ENCODE measurements around the gene AASDHPPT. TPM values are rescaled to one million over a fixed set of nuclear protein-coding genes. Genes with fewer than 3 reads are reported as not detected.

Gene AASDHPPT
- polyA plus RNA-seq, 12 donors, result 38.9 to 76.7 (median 63.9) TPM; not detected in 1

- DNase-seq, result peak; percentile 100
Observed at GRCh38 chr11:106076919-106077608, 398 bp upstream of the AASDHPPT start, which contains the start of gene KBTBD3. Gene KBTBD3, minus strand, starts transcription at chr11:106077347. Its CDS starts 18,250 bp downstream, at chr11:106059097.

GRCh38 chr11:106082096-106082495, 4.6 kb downstream of the AASDHPPT start:
- DNase-seq, result no peak

GRCh38 chr11:106086135-106086534, 8.7 kb downstream of the AASDHPPT start:
- DNase-seq, result no peak

GRCh38 chr11:106086850-106087249, 9.4 kb downstream of the AASDHPPT start:
- DNase-seq, result no peak

- peak; percentile 45 for DNase-seq
Observed at GRCh38 chr11:106087815-106088435, 10.5 kb downstream of the AASDHPPT start.

- DNase-seq, result no peak
Observed at GRCh38 chr11:106088896-106089295, 11.4 kb downstream of the AASDHPPT start.

GRCh38 chr11:106091480-106092123, 14.1 kb downstream of the AASDHPPT start:
- DNase-seq, result no peak

GRCh38 chr11:106092446-106092845, 15.0 kb downstream of the AASDHPPT start:
- no peak for DNase-seq

- no peak for DNase-seq
Observed at GRCh38 chr11:106098893-106099553, 21.6 kb downstream of the AASDHPPT start.

- DNase-seq, result no peak
Observed at GRCh38 chr11:106101370-106101769, 23.9 kb downstream of the AASDHPPT start.

GRCh38 chr11:106101819-106102218, 24.4 kb downstream of the AASDHPPT start:
- no peak for DNase-seq

GRCh38 chr11:106105986-106106385, 28.5 kb downstream of the AASDHPPT start:
- DNase-seq, result no peak

- DNase-seq, result no peak
Observed at GRCh38 chr11:106121570-106122320, 44.3 kb downstream of the AASDHPPT start.

GRCh38 chr11:106127604-106128003, 50.1 kb downstream of the AASDHPPT start:
- no peak for DNase-seq

GRCh38 chr11:106128740-106129139, 51.3 kb downstream of the AASDHPPT start:
- no peak for DNase-seq

GRCh38 chr11:106131998-106132397, 54.5 kb downstream of the AASDHPPT start:
- no peak for DNase-seq

- DNase-seq, result no peak
Observed at GRCh38 chr11:106132582-106133354, 55.3 kb downstream of the AASDHPPT start.

GRCh38 chr11:106133529-106133928, 56.1 kb downstream of the AASDHPPT start:
- no peak for DNase-seq

- DNase-seq, result no peak
Observed at GRCh38 chr11:106137061-106137460, 59.6 kb downstream of the AASDHPPT start.

GRCh38 chr11:106137758-106138157, 60.3 kb downstream of the AASDHPPT start:
- DNase-seq, result no peak
